ENCODE measurements around the gene DDX24.

DNA sequence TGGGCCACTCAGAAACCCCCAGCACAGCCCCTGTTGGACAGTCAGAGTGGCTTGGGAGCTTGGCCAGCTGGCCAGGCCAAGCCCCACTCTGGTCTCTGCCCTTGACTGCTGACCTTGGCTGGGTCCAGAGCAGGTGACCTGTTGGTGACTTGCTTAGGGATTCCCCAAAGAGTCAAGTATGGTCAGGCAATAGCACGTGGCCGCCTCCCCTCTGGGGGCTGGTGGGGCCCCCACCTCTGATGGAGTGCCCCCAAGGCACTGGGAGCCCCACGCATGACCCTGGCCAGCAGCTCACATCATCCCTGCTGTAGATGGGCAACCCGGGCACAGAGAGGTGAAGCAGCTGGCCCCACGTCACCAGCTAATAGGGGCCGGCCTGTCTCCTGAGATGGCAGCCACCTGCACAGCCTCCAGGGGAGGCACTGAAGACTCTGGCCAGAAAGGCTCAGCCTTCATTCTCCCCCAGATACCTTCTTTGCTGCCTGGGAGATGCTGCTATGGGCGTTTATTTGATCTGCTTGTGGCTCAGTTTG lies 82.1 kb downstream of the DDX24 start:
- TF ChIP-seq, protein P1, sequence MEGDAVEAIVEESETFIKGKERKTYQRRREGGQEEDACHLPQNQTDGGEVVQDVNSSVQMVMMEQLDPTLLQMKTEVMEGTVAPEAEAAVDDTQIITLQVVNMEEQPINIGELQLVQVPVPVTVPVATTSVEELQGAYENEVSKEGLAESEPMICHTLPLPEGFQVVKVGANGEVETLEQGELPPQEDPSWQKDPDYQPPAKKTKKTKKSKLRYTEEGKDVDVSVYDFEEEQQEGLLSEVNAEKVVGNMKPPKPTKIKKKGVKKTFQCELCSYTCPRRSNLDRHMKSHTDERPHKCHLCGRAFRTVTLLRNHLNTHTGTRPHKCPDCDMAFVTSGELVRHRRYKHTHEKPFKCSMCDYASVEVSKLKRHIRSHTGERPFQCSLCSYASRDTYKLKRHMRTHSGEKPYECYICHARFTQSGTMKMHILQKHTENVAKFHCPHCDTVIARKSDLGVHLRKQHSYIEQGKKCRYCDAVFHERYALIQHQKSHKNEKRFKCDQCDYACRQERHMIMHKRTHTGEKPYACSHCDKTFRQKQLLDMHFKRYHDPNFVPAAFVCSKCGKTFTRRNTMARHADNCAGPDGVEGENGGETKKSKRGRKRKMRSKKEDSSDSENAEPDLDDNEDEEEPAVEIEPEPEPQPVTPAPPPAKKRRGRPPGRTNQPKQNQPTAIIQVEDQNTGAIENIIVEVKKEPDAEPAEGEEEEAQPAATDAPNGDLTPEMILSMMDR (IDR thresholded peaks at IDR 0.05; ENCODE audit: low read depth, low read length) = no peak
- TF ChIP-seq POLR2A (IDR thresholded peaks at IDR 0.05; ENCODE audit: extremely low read depth, insufficient read length) (no peak), MAX (IDR thresholded peaks at IDR 0.05; ENCODE audit: low read depth, low read length) (no peak)
